HEK293 (cell line): ENCODE results near the gene OR10A5.

Experiments
- CTCF ChIP-seq: fragments of 450-650 bp; formaldehyde crosslinking; IDR thresholded peaks from 2 replicates; pipeline ENCODE4 v1.5.1; 2016; ENCODE audit warnings: missing biosample characterization, missing genetic modification characterization
- MEIS1 ChIP-seq: sonication (generic); formaldehyde crosslinking; IDR thresholded peaks from 2 replicates; pipeline ENCODE4 v1.8.1; 2022; ENCODE audit warnings: missing genetic modification reagents, mild to moderate bottlenecking, borderline replicate concordance
- REST ChIP-seq: fragments of 450-650 bp; formaldehyde crosslinking; IDR thresholded peaks from 2 replicates; pipeline ENCODE4 v1.5.1; 2016; ENCODE audit warnings: missing biosample characterization, missing genetic modification characterization
- TCF7L2 ChIP-seq: IDR thresholded peaks from 2 replicates; pipeline ENCODE4 v1.6.1; 2011; ENCODE audit warnings: low read depth, mild to moderate bottlenecking, inconsistent platforms, low read length, moderate library complexity, borderline replicate concordance
- ZBTB11 ChIP-seq: fragments of 450-650 bp; formaldehyde crosslinking; conservative IDR thresholded peaks from 2 replicates; pipeline ENCODE4 v1.5.1; 2016; ENCODE audit warnings: low read depth, missing biosample characterization, missing genetic modification characterization
- ZBTB48 ChIP-seq: fragments of 450-650 bp; formaldehyde crosslinking; IDR thresholded peaks from 2 replicates; pipeline ENCODE4 v1.5.1; 2016; ENCODE audit warnings: missing biosample characterization, missing genetic modification characterization
- ZNF274 ChIP-seq, 2 experiments: fragments of 200-500 bp in 1 of 2; fragments of 450-650 bp in 1 of 2; sonication (Bioruptor generic) in 1 of 2; formaldehyde crosslinking in 1 of 2; IDR thresholded peaks; 2 replicates each; pipeline versions ENCODE4 v1.5.1 to v1.6.1; 2014 to 2016; ENCODE audit warnings: borderline replicate concordance in 1 of 2, inconsistent platforms in 1 of 2, low read length in 1 of 2, missing biosample characterization in 1 of 2, missing genetic modification characterization in 1 of 2
- ZNF558 ChIP-seq: fragments of 450-650 bp; formaldehyde crosslinking; IDR thresholded peaks from 2 replicates; pipeline ENCODE4 v1.5.1; 2016; ENCODE audit warnings: missing biosample characterization, missing genetic modification characterization
- ZNF777 ChIP-seq: fragments of 450-650 bp; formaldehyde crosslinking; IDR thresholded peaks from 2 replicates; pipeline ENCODE4 v1.5.1; 2017; ENCODE audit warnings: missing biosample characterization, missing genetic modification characterization, borderline replicate concordance

- TF ChIP-seq ZBTB11 (tag by site-specific recombination) = no peak
- no peak for TF ChIP-seq ZBTB48 (tag by site-specific recombination)
- no peak for TF ChIP-seq CTCF (tag by site-specific recombination)
- TF ChIP-seq MEIS1 (CRISPR knock-in tag) = no peak
- no peak for TF ChIP-seq ZNF777 (tag by site-specific recombination)
- no peak for TF ChIP-seq REST
- no peak for TF ChIP-seq TCF7L2
- TF ChIP-seq ZNF558 = no peak
- no peak for TF ChIP-seq ZNF274 (IDR thresholded peaks at IDR 0.05; ENCODE audit: low read length)
- no peak for TF ChIP-seq ZNF274 (tag by site-specific recombination; IDR thresholded peaks at IDR 0.05; ENCODE audit: borderline replicate concordance)
Observed at GRCh38 chr11:6845383-6845782, at the start of gene OR10A5.
